Activated T-helper 2 cell treated with anti-CD3 and anti-CD28 coated beads, Interferon-gamma antibody, Interleukin-2, Interleukin-4, amounts not matched to agents 10 μg/mL and 5 μg/mL and 100 μg/mL, durations not matched to agents 14 hours and 24 hours and 36 hours (primary cell): ENCODE results near the gene FYCO1. TPM values are rescaled to one million over a fixed set of nuclear protein-coding genes. Genes with fewer than 3 reads are reported as not detected.

Experiments used
- DNase-seq: peaks from one replicate; pipeline ENCODE4 v3.0.0; 2021; ENCODE audit warnings: low spot score
- H3K27ac Mint-ChIP-seq: one replicate; pipeline ENCODE4 v1.8.0; 2021; ENCODE audit warnings: mixed read lengths
- H3K27me3 Mint-ChIP-seq: one replicate; pipeline ENCODE4 v1.8.0; 2021; ENCODE audit warnings: low read depth, mixed read lengths
- H3K36me3 Mint-ChIP-seq: one replicate; pipeline ENCODE4 v1.8.0; 2021; ENCODE audit warnings: low read depth, mixed read lengths
- H3K4me1 Mint-ChIP-seq: one replicate; pipeline ENCODE4 v1.8.0; 2021; ENCODE audit warnings: low read depth, mixed read lengths
- H3K4me3 Mint-ChIP-seq: one replicate; pipeline ENCODE4 v1.8.0; 2021; ENCODE audit warnings: low read depth, mild to moderate bottlenecking, moderate library complexity, mixed read lengths
- H3K9me3 Mint-ChIP-seq: one replicate; pipeline ENCODE4 v1.8.0; 2021; ENCODE audit warnings: mixed read lengths
- intact Hi-C: fragments of 100-400 bp; cut with micrococcal nuclease; formaldehyde crosslinking; loops from one replicate; pipeline ENCODE4 v1.15.1; 2023
- total RNA-seq: library from RNA; stranded (reverse); gene quantifications from 2 replicates; pipeline ENCODE4 v1.2.3, GENCODE V29; 2022

FYCO1 gene
- total RNA-seq, 1 donor from 2014 or later, result 20.2 TPM

- intact Hi-C loops, result loop anchor here (1.0 to 5.0 kb wide), 4 partner anchors 12 to 394 kb away; partner anchors contain the start of gene CCR5
- no peak for DNase-seq
- Mint-ChIP-seq H3K36me3 (peaks cover 90% of the 10 kb centered on the region), H3K4me3 (peak overlapping the region; percentile 54), H3K27me3 (no peaks in the 10 kb centered on the region), H3K4me1 (peaks cover 86% of the 10 kb centered on the region), H3K9me3 (peaks cover 4% of the 10 kb centered on the region), H3K27ac (peak overlapping the region; percentile 91)
Observed at GRCh38 chr3:45976191-45977091, 19.2 kb downstream of the FYCO1 start.

DNA sequence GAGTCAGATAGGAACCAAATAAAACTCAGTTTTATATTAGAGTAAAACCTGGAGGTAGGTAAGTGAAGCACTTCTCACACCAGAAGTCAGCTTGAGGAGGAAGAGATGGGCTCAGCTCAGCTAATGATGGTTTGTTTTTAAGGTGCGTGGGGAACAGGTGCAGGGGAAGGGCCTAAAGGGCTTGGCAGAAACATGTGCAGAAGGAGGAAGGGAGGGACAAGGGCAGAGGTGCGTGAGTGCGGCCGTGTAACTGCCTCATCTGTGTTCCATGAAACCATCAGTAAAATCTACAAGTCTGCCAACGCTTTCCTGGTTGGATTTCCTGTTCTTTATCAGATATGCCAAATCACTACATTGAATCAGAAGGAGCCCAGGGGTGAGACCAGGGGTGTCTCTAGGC, 19.9 kb downstream of the FYCO1 start:
- intact Hi-C loops, result loop anchor here (1.0 to 5.0 kb wide), 4 partner anchors 11 to 395 kb away; partner anchors contain the start of gene CCR5
- Mint-ChIP-seq H3K9me3 (peaks cover 4% of the 10 kb centered on the region), H3K27ac (peak overlapping the region; percentile 91), H3K36me3 (peaks cover 92% of the 10 kb centered on the region), H3K27me3 (no peaks in the 10 kb centered on the region), H3K4me3 (peak overlapping the region; percentile 41), H3K4me1 (peaks cover 85% of the 10 kb centered on the region)
- no peak for DNase-seq

DNA sequence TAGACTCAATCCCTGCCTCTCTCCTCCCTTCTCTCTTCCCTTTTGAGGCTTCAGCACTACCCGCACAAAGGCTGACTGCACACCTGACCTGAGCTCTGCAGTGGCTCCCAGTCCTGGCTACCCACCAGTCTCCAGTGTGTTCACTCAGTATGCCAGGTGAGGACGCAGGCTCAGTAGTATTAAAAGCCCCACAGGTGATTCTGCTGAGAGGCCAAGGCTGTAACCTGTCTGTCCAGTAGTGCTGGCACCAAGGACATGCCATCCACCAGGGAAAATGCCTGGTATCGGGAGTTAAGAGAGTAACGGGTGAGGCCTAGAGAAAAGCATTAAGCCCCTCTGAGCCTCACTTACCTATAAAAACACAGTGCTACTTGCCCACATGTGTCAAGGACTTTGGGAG, 20.9 kb downstream of the FYCO1 start:
- intact Hi-C loops, result loop anchor here (5.0 kb wide), 1 partner anchor 282 kb away; no protein-coding TSS in a partner anchor
- H3K4me3 Mint-ChIP-seq, result no peak overlapping the region

DNA sequence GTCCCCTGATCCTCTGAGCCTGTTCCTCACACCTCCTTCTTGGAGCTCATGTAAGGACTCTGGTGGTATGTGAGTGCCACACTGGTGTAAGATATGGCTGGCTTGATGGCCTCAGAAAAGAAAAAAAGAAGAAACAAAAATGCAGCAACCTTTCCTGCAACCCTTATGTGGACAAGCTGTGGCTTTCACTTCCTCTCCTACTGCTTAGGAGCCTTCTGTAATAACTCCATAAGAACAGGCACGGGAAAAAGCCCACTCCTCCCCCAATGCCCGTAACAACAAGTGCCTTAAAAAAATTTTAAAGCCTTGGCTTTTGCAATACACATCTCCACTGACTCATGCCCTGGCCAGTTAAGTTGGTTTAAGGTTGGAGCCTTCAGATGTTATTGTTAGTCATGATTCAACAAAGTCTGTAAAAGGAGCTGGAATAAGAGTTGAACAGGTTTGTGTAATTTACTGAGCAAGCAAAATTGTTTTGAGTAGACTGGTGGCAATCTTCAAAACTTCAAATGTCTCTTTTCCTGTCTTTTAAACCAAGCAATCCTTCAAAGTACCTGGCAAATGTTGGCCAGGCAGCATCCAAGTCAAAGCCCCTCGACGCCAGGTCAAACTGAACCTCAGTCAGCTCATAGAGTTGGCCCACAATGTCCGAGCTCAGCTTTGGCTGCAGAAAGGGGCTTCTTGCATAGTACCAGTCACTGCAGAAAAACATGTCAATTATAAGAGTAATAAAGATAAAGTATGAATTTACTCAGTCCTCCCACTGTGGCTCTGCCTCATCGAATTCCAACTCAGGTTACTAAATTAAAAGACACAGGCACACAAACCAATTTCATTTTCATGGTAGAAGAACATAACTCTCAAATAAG, 22.9 kb downstream of the FYCO1 start:
- Mint-ChIP-seq H3K27me3 (no peaks in the 10 kb centered on the region), H3K4me3 (no peak overlapping the region), H3K27ac (peak overlapping the region; percentile 78), H3K9me3 (no peaks in the 10 kb centered on the region), H3K4me1 (peaks cover 77% of the 10 kb centered on the region), H3K36me3 (peaks cover 93% of the 10 kb centered on the region)
- intact Hi-C loops, result loop anchor here (1.0 kb wide), 1 partner anchor 8 kb away; no protein-coding TSS in a partner anchor
- no peak for DNase-seq

More for the DNA sequence above, 20.9 kb downstream of the FYCO1 start:
- H3K27me3 Mint-ChIP-seq, result no peaks in the 10 kb centered on the region
- H3K36me3 Mint-ChIP-seq, result peaks cover 93% of the 10 kb centered on the region
- no peak for DNase-seq
- peaks cover 4% of the 10 kb centered on the region for H3K9me3 Mint-ChIP-seq
- peak overlapping the region; percentile 30 for H3K27ac Mint-ChIP-seq
- H3K4me1 Mint-ChIP-seq, result peaks cover 86% of the 10 kb centered on the region

GRCh38 chr3:45969953-45970352, 25.7 kb downstream of the FYCO1 start:
- Mint-ChIP-seq H3K4me3 (no peak overlapping the region), H3K9me3 (no peaks in the 10 kb centered on the region), H3K4me1 (peaks cover 69% of the 10 kb centered on the region), H3K27ac (peak overlapping the region; percentile 21), H3K27me3 (no peaks in the 10 kb centered on the region), H3K36me3 (peaks cover 96% of the 10 kb centered on the region)
- no peak for DNase-seq
- intact Hi-C loops, result no loop called here

GRCh38 chr3:45969116-45969515, 26.5 kb downstream of the FYCO1 start:
- no peaks in the 10 kb centered on the region for H3K27me3 Mint-ChIP-seq

DNA sequence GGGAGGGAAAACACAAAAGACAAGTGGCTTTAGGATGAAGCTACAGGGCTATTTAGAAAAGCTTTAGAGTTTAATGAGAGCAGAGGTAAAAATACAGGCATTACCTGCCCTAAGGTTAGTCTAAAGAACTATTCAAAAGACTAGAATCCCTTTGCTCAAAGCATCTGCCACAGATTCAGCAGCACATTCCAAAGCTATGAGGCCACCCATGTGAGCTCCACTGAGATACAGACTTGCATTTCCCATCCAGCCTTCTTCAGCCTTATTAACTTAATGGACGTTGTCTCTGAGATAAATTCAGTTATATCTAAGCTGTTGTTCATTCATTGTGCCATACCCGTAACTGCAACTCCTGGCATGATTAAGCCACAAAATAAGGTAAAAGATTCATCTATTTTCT, 26.9 kb downstream of the FYCO1 start:
- no peaks in the 10 kb centered on the region for H3K27me3 Mint-ChIP-seq
- no peak overlapping the region for H3K27ac Mint-ChIP-seq
- H3K36me3 Mint-ChIP-seq, result peaks cover 97% of the 10 kb centered on the region
- no peak overlapping the region for H3K4me3 Mint-ChIP-seq
- H3K9me3 Mint-ChIP-seq, result no peaks in the 10 kb centered on the region
- DNase-seq, result no peak
- intact Hi-C loops, result no loop called here
- peaks cover 74% of the 10 kb centered on the region for H3K4me1 Mint-ChIP-seq

More at GRCh38 chr3:45969116-45969515, 26.5 kb downstream of the FYCO1 start:
- DNase-seq, result no peak
- Mint-ChIP-seq H3K9me3 (no peaks in the 10 kb centered on the region), H3K36me3 (peaks cover 96% of the 10 kb centered on the region), H3K27ac (no peak overlapping the region), H3K4me1 (peaks cover 70% of the 10 kb centered on the region), H3K4me3 (no peak overlapping the region)
- intact Hi-C loops, result no loop called here

- Mint-ChIP-seq H3K4me3 (no peak overlapping the region), H3K4me1 (peaks cover 74% of the 10 kb centered on the region)
Observed at GRCh38 chr3:45968149-45968548, 27.5 kb downstream of the FYCO1 start.

GRCh38 chr3:45967724-45968123, 27.9 kb downstream of the FYCO1 start:
- peaks cover 97% of the 10 kb centered on the region for H3K36me3 Mint-ChIP-seq
- peak overlapping the region; percentile 39 for H3K27ac Mint-ChIP-seq
- H3K4me3 Mint-ChIP-seq, result no peak overlapping the region
- no peak for DNase-seq
- H3K4me1 Mint-ChIP-seq, result peaks cover 74% of the 10 kb centered on the region
- intact Hi-C loops, result no loop called here
- no peaks in the 10 kb centered on the region for H3K27me3 Mint-ChIP-seq
- H3K9me3 Mint-ChIP-seq, result no peaks in the 10 kb centered on the region

More at GRCh38 chr3:45968149-45968548, 27.5 kb downstream of the FYCO1 start:
- DNase-seq, result no peak
- Mint-ChIP-seq H3K36me3 (peaks cover 97% of the 10 kb centered on the region), H3K27ac (peak overlapping the region; percentile 39), H3K27me3 (no peaks in the 10 kb centered on the region), H3K9me3 (no peaks in the 10 kb centered on the region)
- intact Hi-C loops, result no loop called here

DNA sequence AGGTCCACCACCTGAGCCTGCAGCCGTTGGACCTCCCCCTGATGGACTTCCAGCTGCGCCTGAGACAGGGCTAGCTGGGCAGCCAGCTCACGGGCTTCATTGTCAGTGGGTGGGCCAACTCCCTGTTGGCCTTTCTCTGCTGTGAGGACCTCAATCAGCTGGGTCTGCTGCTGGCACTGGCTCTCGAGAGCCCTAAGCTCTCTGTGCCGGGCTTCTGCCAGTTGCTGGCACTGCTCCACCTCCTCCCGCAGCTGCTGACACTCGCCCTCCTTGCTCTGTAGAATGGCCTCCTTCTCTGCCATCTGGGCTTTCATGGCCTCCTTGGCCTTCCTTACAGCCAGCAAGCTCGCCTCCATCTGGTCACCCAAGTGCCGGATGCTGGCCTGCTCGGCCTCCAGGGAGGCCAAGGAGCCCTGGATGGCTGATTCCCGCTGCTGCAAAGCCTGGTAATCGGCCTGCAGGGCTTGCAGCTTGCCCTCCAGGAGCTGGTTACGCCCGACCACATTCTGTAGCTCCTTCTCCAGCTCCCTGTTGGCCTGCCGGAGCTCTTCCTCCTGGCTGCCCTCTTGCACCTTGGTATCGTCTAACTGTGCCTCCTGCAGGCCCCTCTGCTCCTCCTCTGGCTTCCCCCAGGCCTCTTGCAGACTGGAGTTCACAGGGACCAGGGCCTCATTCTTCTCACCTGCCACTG, 28.5 kb downstream of the FYCO1 start:
- intact Hi-C loops, result no loop called here
- H3K27me3 Mint-ChIP-seq, result no peaks in the 10 kb centered on the region
- H3K4me1 Mint-ChIP-seq, result peaks cover 76% of the 10 kb centered on the region
- H3K27ac Mint-ChIP-seq, result no peak overlapping the region
- DNase-seq, result no peak
- H3K4me3 Mint-ChIP-seq, result no peak overlapping the region
- H3K36me3 Mint-ChIP-seq, result peaks cover 99% of the 10 kb centered on the region
- H3K9me3 Mint-ChIP-seq, result no peaks in the 10 kb centered on the region

DNA sequence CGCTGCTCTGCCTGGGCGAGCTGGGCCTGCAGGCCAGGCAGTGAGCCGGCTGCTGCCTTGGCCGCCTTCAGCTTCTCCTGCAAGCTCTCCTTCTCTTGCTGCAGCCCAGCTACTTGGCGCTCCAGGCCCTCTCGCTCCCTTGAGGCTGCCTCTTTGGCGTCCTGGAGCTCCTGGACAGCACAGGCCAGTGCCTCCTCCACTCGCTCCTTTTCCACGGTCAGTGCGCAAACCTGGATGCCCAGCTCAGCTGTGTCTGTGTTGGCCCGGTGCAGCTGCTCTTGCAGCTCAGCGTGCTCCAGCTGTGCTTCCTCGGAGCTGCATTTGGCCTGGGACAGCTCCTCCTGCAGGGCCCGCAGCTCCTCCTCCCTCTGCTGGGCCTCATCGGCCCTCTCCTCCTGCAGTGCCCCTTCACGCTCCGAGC, 29.2 kb downstream of the FYCO1 start:
- intact Hi-C loops, result no loop called here
- Mint-ChIP-seq H3K36me3 (peaks cover 99% of the 10 kb centered on the region), H3K27me3 (no peaks in the 10 kb centered on the region), H3K9me3 (no peaks in the 10 kb centered on the region), H3K4me1 (peaks cover 75% of the 10 kb centered on the region), H3K4me3 (no peak overlapping the region), H3K27ac (peak overlapping the region; percentile 61)
- no peak for DNase-seq

DNA sequence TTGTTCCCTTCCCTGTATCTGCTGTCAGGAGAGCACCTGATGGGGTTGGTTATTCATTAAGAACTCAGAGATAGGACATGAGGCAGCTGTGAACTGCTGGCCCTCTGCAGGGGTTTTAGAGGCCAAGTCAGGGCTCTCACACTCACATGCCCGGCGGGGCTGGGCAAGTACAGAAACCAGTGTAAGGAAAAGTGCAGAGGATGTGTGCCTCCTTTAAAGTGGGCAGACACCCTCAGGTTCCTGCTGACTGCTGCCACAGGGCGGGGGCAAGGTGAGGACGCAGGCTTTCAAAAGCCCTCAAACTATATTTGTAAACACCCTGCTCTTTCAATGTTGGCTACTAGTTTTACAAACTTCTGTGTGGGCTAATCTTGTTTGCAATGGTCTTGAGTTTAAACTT, 30.0 kb downstream of the FYCO1 start:
- Mint-ChIP-seq H3K36me3 (peaks cover 99% of the 10 kb centered on the region), H3K9me3 (peaks cover 4% of the 10 kb centered on the region), H3K4me3 (no peak overlapping the region), H3K27me3 (no peaks in the 10 kb centered on the region), H3K4me1 (peaks cover 74% of the 10 kb centered on the region), H3K27ac (peak overlapping the region; percentile 69)
- DNase-seq, result no peak
- intact Hi-C loops, result no loop called here
